SK-N-MC (cell line): ENCODE data around the gene CRISP3.
"Not testable (repeated sequence)": the region's sequence is repeated elsewhere in the genome, so short reads cannot be mapped to it uniquely, and the experiment has no call there.

ENCODE experiments used
- EZH2 ChIP-seq: fragments of 200-600 bp; sonication (generic); IDR thresholded peaks from one replicate; pipeline ENCODE4 v1.6.1; 2017; ENCODE audit warnings: antibody characterized with exemption
- POLR2AphosphoS5 ChIP-seq: IDR thresholded peaks from 2 replicates; pipeline ENCODE4 v1.6.1; 2012; ENCODE audit warnings: mild to moderate bottlenecking, low read depth, low read length, borderline replicate concordance

DNA sequence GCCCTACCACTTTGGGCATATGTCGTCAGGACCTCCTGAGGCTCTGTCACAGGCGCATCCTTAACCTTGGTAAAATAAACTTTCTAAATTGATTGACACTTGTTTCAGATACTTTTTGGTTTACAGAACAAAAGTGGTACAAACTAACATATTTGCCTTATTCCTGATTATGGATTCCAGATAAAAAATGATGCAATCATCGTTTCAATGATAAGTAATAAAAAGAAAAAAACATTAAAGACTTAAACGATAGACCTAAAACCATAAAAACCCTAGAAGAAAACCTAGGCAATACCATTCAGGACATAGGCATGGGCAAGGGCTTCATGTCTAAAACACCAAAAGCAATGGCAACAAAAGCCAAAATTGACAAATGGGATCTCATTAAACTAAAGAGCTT is 20.3 kb downstream of the CRISP3 start:
- TF ChIP-seq EZH2, POLR2AphosphoS5: not testable (repeated sequence)
